PC-9 (cell line): ENCODE results near the gene MCM9. TPM values are rescaled to one million over a fixed set of nuclear protein-coding genes. Genes with fewer than 3 reads are reported as not detected.

Source experiments
- Bru-seq: library from RNA; stranded (reverse); fragments of 400-500 nt; gene quantifications from one replicate; lab custom pipeline; 2021; lab: Mats Ljungman, UMichigan
- BruChase-seq, 2 experiments: library from RNA; stranded (reverse); fragments of 400-500 nt; gene quantifications; one replicate each; lab custom pipeline; 2021; lab: Mats Ljungman, UMichigan
- BruUV-seq: library from RNA; stranded (reverse); fragments of 400-500 nt; replicated peaks from 2 replicates; lab custom pipeline; 2021; lab: Mats Ljungman, UMichigan
- CTCF ChIA-PET: fragments of 300-600 bp; sonication (Branson Sonifier 250); formaldehyde crosslinking; loops from one replicate; lab custom pipeline; 2022; ENCODE audit warnings: antibody characterized with exemption; lab: Charles Lee
- POLR2A ChIA-PET: fragments of 300-600 bp; sonication (Branson Sonifier 250); formaldehyde crosslinking; loops from one replicate; lab custom pipeline; 2022; ENCODE audit warnings: antibody characterized with exemption; ENCODE audit not compliant: unreplicated experiment; lab: Charles Lee
- DNase-seq, 2 experiments: peaks; one replicate each; pipeline versions ENCODE4 v3.0.0 to v3.0.0-alpha.2; 2015 to 2022; ENCODE audit warnings: mixed read lengths in 1 of 2
- H2AFZ ChIP-seq: fragments of 200-600 bp; sonication (generic); 2 replicates; pipeline ENCODE4 v1.8.1; 2017; ENCODE audit warnings: antibody characterized with exemption
- H3F3A ChIP-seq: fragments of 200-600 bp; sonication (generic); 2 replicates; pipeline ENCODE4 v1.8.1; 2017; ENCODE audit warnings: antibody characterized with exemption, mild to moderate bottlenecking, low read depth; ENCODE audit not compliant: insufficient read depth
- H3K27ac ChIP-seq: fragments of 200-600 bp; sonication (generic); 2 replicates; pipeline ENCODE4 v1.6.1; 2016; ENCODE audit warnings: mixed run types
- H3K27me3 ChIP-seq: fragments of 200-600 bp; sonication (generic); 2 replicates; pipeline ENCODE4 v1.6.1; 2016; ENCODE audit warnings: low read depth, mixed run types; ENCODE audit not compliant: insufficient read depth
- H3K36me3 ChIP-seq: fragments of 200-600 bp; sonication (generic); 2 replicates; pipeline ENCODE4 v1.6.1; 2016; ENCODE audit warnings: low read depth, mixed run types
- H3K4me1 ChIP-seq: fragments of 200-600 bp; sonication (generic); replicated peaks from 2 replicates; pipeline ENCODE4 v1.6.1; 2016; ENCODE audit warnings: mixed run types; ENCODE audit not compliant: insufficient read depth
- H3K4me2 ChIP-seq: fragments of 200-600 bp; sonication (generic); 2 replicates; pipeline ENCODE4 v1.6.1; 2017; ENCODE audit warnings: mixed run types
- H3K4me3 ChIP-seq: fragments of 200-600 bp; sonication (generic); 2 replicates; pipeline ENCODE4 v1.6.1; 2016; ENCODE audit warnings: mixed run types
- H3K79me2 ChIP-seq: fragments of 200-600 bp; sonication (generic); 2 replicates; pipeline ENCODE4 v1.6.1; 2017; ENCODE audit warnings: low read depth, mixed run types
- H3K9me2 ChIP-seq: fragments of 200-600 bp; sonication (generic); 2 replicates; pipeline ENCODE4 v1.8.1; 2017; ENCODE audit warnings: mild to moderate bottlenecking; ENCODE audit not compliant: insufficient read depth
- H3K9me3 ChIP-seq: fragments of 200-600 bp; sonication (generic); 2 replicates; pipeline ENCODE4 v1.8.1; 2016; ENCODE audit warnings: low read depth; ENCODE audit not compliant: insufficient read depth
- H4K20me1 ChIP-seq: fragments of 200-600 bp; sonication (generic); 2 replicates; pipeline ENCODE4 v1.8.1; 2017; ENCODE audit not compliant: insufficient read depth
- EZH2 ChIP-seq: fragments of 200-600 bp; sonication (generic); IDR thresholded peaks from 2 replicates; pipeline ENCODE4 v1.8.0; 2017; ENCODE audit warnings: antibody characterized with exemption, low read depth
- intact Hi-C: fragments of 100-400 bp; cut with micrococcal nuclease; formaldehyde crosslinking; loops from one replicate; pipeline ENCODE4 v1.10.0; 2022; ENCODE audit not compliant: unreplicated experiment
- long read RNA-seq: library from polyadenylated mRNA; stranded (forward); transcript quantifications from one replicate; pipeline ENCODE4 v2.0.0, GENCODE V29; 2022
- total RNA-seq: library from RNA; stranded (reverse); gene quantifications from 2 replicates; pipeline ENCODE4 v1.2.3, GENCODE V29; 2021
- TF ChIP-seq, protein P1 (sequence below): fragments of 200-600 bp; sonication (generic); conservative IDR thresholded peaks from 2 replicates; pipeline ENCODE4 v1.6.1; 2017; ENCODE audit warnings: mixed run types, antibody characterized with exemption, mild to moderate bottlenecking, moderate library complexity

Gene MCM9
- total RNA-seq (14.4 and 18.1 TPM in 2 replicates), Bru-seq, nascent RNA (percentile 80 among the genes with signal in this experiment), BruChase-seq, experiment 1, labeled RNA remaining after a 2-hour chase (percentile 65 among the genes with signal in this experiment), BruChase-seq, experiment 2, labeled RNA remaining after a 6-hour chase (percentile 62 among the genes with signal in this experiment)
- long read RNA-seq, full-length matches to known transcripts, result 7 of 30 reads
- long read RNA-seq, partial matches to known transcripts, result 3 of 30 reads
- long read RNA-seq, other reads (novel, unspliced or antisense), result 20 of 30 reads

DNA sequence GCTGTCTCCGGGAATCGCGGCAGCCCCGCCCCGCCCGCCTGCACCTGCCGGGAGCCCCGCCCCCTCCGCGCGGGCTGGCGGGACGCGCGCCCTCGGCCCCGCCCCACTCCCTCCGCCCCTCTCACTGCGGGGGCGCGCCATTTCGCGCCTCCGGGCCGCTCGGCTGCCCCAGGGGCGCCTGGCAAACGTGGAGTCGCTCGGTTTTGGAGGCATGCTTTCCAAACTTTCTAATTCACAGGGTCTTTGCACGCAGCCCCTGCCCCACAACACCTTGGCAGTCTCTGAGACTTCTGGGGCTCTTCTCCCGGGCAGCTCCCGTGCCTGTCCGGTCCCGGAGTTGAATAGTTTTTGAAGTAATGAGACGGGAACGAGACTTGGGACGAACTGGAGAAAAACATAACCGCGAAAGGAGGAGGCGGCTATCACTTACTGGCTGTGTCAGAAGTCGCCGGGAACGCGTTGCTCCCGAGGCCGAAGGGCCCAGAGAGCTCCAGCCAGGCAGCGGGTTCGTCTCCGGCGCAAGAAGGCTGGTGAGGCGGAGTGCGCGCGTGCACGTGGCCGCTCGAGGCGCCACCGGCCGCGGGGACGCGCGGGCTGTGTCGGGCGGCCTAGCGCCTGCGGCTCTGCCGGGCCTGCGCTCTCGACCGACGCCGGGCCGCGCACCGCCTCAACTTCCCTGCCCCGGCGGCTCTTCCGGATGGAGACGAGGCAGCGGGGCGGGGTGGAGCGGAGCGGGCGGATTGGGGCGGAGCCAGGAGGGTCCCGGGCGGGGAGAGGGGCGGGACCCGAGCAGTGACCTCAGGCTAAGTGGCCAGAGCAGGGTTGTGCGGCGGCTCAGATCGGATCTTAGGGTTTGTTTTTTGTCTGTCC lies at the start of gene MCM9:
Gene MCM9 (minus strand): TSS at position 699 of the 870 bp plus-strand sequence. CDS start 3,436 bp downstream, outside the sequence.
- H4K20me1 ChIP-seq, result no peaks in the 10 kb centered on the region
- TF ChIP-seq EZH2, result no peak
- TF ChIP-seq, protein P1, sequence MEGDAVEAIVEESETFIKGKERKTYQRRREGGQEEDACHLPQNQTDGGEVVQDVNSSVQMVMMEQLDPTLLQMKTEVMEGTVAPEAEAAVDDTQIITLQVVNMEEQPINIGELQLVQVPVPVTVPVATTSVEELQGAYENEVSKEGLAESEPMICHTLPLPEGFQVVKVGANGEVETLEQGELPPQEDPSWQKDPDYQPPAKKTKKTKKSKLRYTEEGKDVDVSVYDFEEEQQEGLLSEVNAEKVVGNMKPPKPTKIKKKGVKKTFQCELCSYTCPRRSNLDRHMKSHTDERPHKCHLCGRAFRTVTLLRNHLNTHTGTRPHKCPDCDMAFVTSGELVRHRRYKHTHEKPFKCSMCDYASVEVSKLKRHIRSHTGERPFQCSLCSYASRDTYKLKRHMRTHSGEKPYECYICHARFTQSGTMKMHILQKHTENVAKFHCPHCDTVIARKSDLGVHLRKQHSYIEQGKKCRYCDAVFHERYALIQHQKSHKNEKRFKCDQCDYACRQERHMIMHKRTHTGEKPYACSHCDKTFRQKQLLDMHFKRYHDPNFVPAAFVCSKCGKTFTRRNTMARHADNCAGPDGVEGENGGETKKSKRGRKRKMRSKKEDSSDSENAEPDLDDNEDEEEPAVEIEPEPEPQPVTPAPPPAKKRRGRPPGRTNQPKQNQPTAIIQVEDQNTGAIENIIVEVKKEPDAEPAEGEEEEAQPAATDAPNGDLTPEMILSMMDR, result no peak
- peaks cover 38% of the 10 kb centered on the region for H3F3A ChIP-seq
- H3K79me2 ChIP-seq, result peaks cover 57% of the 10 kb centered on the region
- ChIA-PET POLR2A (interaction anchor here (0.5 to 0.7 kb wide), 3 partner anchors 41 to 283 kb away, joined by 4 to 8 read pairs (median 6); partner anchors contain the start of gene CEP85L), CTCF (interaction anchor here (0.6 kb wide), 1 partner anchor 579 kb away, joined by 4 read pairs; no protein-coding TSS in a partner anchor)
- H3K4me2 ChIP-seq, result peak within 1 kb of the TSS; percentile 83
- DNase-seq, result peak; percentile 81 to 93
- H3K9me3 ChIP-seq, result peaks cover 4% of the 10 kb centered on the region; the same call in 1 of the 2 replicates
- peaks cover 27% of the 10 kb centered on the region for H3K36me3 ChIP-seq
- H3K27me3 ChIP-seq, result no peaks in the 10 kb centered on the region
- peak within 1 kb of the TSS; percentile 83 for H3K27ac ChIP-seq
- H3K9me2 ChIP-seq, result no peaks in the 10 kb centered on the region
- H3K4me3 ChIP-seq, result peak within 1 kb of the TSS; percentile 77
- intact Hi-C loops, result loop anchor here (1.0 kb wide), 1 partner anchor 40 kb away; the partner anchor contains the start of gene ASF1A
- BruUV-seq, result no TSS peak
- H3K4me1 ChIP-seq, result peaks cover 44% of the 10 kb centered on the region
- H2AFZ ChIP-seq, result peak within 1 kb of the TSS; percentile 95

DNA sequence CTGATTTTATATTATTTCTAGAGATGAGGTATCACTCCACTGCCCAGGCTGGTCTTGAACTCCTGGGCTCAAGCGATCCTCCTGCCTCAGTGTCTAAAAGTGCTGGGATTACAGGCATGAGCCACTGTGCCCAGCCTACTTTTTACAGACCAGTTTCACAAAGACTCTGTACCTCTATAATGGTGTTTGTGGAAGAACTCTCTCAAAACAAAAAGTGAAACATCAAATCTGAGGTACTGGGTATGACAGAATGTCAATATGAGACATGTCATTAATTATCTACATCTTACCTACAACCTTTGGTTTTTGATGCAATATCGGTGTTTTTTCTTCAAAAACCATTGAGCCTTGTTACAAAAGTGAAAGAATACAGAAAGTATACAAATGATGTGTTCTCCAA lies 49.4 kb upstream of the MCM9 start:
- intact Hi-C loops, result no loop called here
- Histone ChIP-seq H2AFZ (no peak overlapping the region), H3K27me3 (no peaks in the 10 kb centered on the region), H3K4me2 (no peak overlapping the region), H3K79me2 (no peaks in the 10 kb centered on the region), H3K4me1 (no peaks in the 10 kb centered on the region), H4K20me1 (no peaks in the 10 kb centered on the region), H3F3A (no peaks in the 10 kb centered on the region), H3K36me3 (no peaks in the 10 kb centered on the region), H3K27ac (no peak overlapping the region), H3K9me3 (no peaks in the 10 kb centered on the region), H3K4me3 (no peak overlapping the region), H3K9me2 (no peaks in the 10 kb centered on the region)
- ChIA-PET CTCF (no interaction called here), POLR2A (no interaction called here)
- TF ChIP-seq EZH2, result no peak
- TF ChIP-seq, protein P1, result no peak
- BruUV-seq, result no TSS peak
- DNase-seq, result no peak

GRCh38 chr6:118982575-118982911 lies 47.6 kb upstream of the MCM9 start:
- CTCF ChIA-PET, result no interaction called here
- no peaks in the 10 kb centered on the region for H3K79me2 ChIP-seq
- no peaks in the 10 kb centered on the region for H3K27me3 ChIP-seq
- no peak overlapping the region for H3K27ac ChIP-seq
- intact Hi-C loops, result no loop called here
- H3K36me3 ChIP-seq, result no peaks in the 10 kb centered on the region
- H3F3A ChIP-seq, result no peaks in the 10 kb centered on the region
- H3K4me2 ChIP-seq, result no peak overlapping the region
- no peak overlapping the region for H3K4me3 ChIP-seq
- H2AFZ ChIP-seq, result no peak overlapping the region
- no TSS peak for BruUV-seq
- TF ChIP-seq EZH2, result no peak
- TF ChIP-seq, protein P1, result no peak
- no peak for DNase-seq
- no peaks in the 10 kb centered on the region for H3K9me2 ChIP-seq
- no peaks in the 10 kb centered on the region for H3K4me1 ChIP-seq
- no peaks in the 10 kb centered on the region for H3K9me3 ChIP-seq
- no peaks in the 10 kb centered on the region for H4K20me1 ChIP-seq
- POLR2A ChIA-PET, result no interaction called here
